Measurements from ENCODE around the gene EDC4. TPM values are rescaled to one million over a fixed set of nuclear protein-coding genes. Genes with fewer than 3 reads are reported as not detected.

The EDC4 gene
- total and polyA plus RNA-seq, 2 of the 13 experiments (the other 11 are each of a cell fraction or from before 2014, with no cell fraction given): 51.4 to 59.1 TPM

GRCh38 chr16:67892899-67893742 is 20.3 kb downstream of the EDC4 start, which contains the start of gene PSKH1 (continued):
- TF ChIP-seq AFF4 (CRISPR knock-in tag; IDR thresholded peaks at IDR 0.05) (0 out of 2 replicates have a peak, but pooled peaks have one; percentile 61), ATF7-NPFF (CRISPR knock-in tag; IDR thresholded peaks at IDR 0.05; ENCODE audit: low read depth) (peak; percentile 96), ZNF660 (CRISPR knock-in tag; IDR thresholded peaks at IDR 0.05; ENCODE audit: borderline replicate concordance, low read depth) (no peak), ZNF281 (CRISPR knock-in tag; IDR thresholded peaks at IDR 0.05; ENCODE audit: borderline replicate concordance) (no peak), ARHGAP35 (CRISPR knock-in tag; IDR thresholded peaks at IDR 0.05; ENCODE audit: borderline replicate concordance) (peak; percentile 79; the same call in 1 of the 2 replicates), ZNF780A (CRISPR knock-in tag; IDR thresholded peaks at IDR 0.05) (no peak), SOX13 (IDR thresholded peaks at IDR 0.05) (no peak), SOX13 (CRISPR knock-in tag; conservative IDR thresholded peaks at IDR 0.05 in 1 of 2, IDR thresholded peaks at IDR 0.05 in 1 of 2) (0 out of 4 replicates have a peak, but pooled peaks of 1 of the 2 experiments have one; percentile 74), MIXL1 (CRISPR knock-in tag; IDR thresholded peaks at IDR 0.05) (0 out of 2 replicates have a peak, but pooled peaks have one; percentile 5), ZSCAN25 (CRISPR knock-in tag; IDR thresholded peaks at IDR 0.05) (peak; percentile 2; the same call in 1 of the 2 replicates), TIGD3 (CRISPR knock-in tag; IDR thresholded peaks at IDR 0.05; ENCODE audit: borderline replicate concordance) (0 out of 2 replicates have a peak, but pooled peaks have one; percentile 24), MLXIP (CRISPR knock-in tag; IDR thresholded peaks at IDR 0.05; ENCODE audit: borderline replicate concordance) (peak; percentile 41; the same call in 1 of the 2 replicates), ZBTB38 (CRISPR knock-in tag; IDR thresholded peaks at IDR 0.05) (peak; percentile 54; the same call in 1 of the 2 replicates), YY1 (IDR thresholded peaks at IDR 0.05; ENCODE audit: insufficient read depth, insufficient replicate concordance, low read depth, low read length) (peak; percentile 96), SATB2 (CRISPR knock-in tag; IDR thresholded peaks at IDR 0.05) (0 out of 2 replicates have a peak, but pooled peaks have one; percentile 30)
